GM18511 (cell line): ENCODE data around the gene SLC48A1.
A peak's percentile ranks its signal among the peaks of the same experiment; 100 is the strongest.

ENCODE experiments used
- ATAC-seq: cut with Tn5 transposase; IDR thresholded peaks from one replicate; pipeline ENCODE4 v1.9.1; 2021; ENCODE audit warnings: mild to moderate bottlenecking, moderate library complexity; ENCODE audit not compliant: unreplicated experiment

Gene SLC48A1

GRCh38 chr12:47773062-47773857, at the start of gene SLC48A1:
SLC48A1 (plus strand) TSS chr12:47773238; CDS start chr12:47773305, 67 bp downstream.
- ATAC-seq = peak; percentile 87

GRCh38 chr12:47725091-47725772, 47.8 kb upstream of the SLC48A1 start, which contains the start of gene ENDOU:
ENDOU (minus strand) TSS chr12:47725490; CDS start chr12:47725413, 77 bp downstream.
- ATAC-seq = no peak

- peak; percentile 93 for ATAC-seq
These were observed 47.1 kb upstream of the SLC48A1 start for GRCh38 chr12:47725893-47726292.

GRCh38 chr12:47729233-47729632, 43.8 kb upstream of the SLC48A1 start:
- no peak for ATAC-seq

GRCh38 chr12:47730341-47730744, 42.7 kb upstream of the SLC48A1 start:
- no peak for ATAC-seq

GRCh38 chr12:47731723-47732122, 41.3 kb upstream of the SLC48A1 start:
- ATAC-seq = no peak

- ATAC-seq = no peak
These were observed 40.5 kb upstream of the SLC48A1 start for GRCh38 chr12:47732504-47732903.

- ATAC-seq = no peak
These were observed 39.9 kb upstream of the SLC48A1 start for GRCh38 chr12:47733142-47733541.

- ATAC-seq = no peak
These were observed 38.1 kb upstream of the SLC48A1 start for GRCh38 chr12:47734725-47735480.

- no peak for ATAC-seq
These were observed 37.4 kb upstream of the SLC48A1 start for GRCh38 chr12:47735649-47736048.

- ATAC-seq = no peak
These were observed 36.8 kb upstream of the SLC48A1 start for GRCh38 chr12:47736216-47736615.

- no peak for ATAC-seq
These were observed 36.0 kb upstream of the SLC48A1 start for GRCh38 chr12:47736877-47737676.

- ATAC-seq = no peak
These were observed 35.0 kb upstream of the SLC48A1 start for GRCh38 chr12:47737936-47738594.

- ATAC-seq = no peak
These were observed 33.7 kb upstream of the SLC48A1 start for GRCh38 chr12:47739297-47739696.

- ATAC-seq = peak; percentile 74
These were observed 33.1 kb upstream of the SLC48A1 start for GRCh38 chr12:47739979-47740378.

- peak; percentile 56 for ATAC-seq
These were observed 32.3 kb upstream of the SLC48A1 start for GRCh38 chr12:47740606-47741339.

- peak; percentile 35 for ATAC-seq
These were observed 31.7 kb upstream of the SLC48A1 start for GRCh38 chr12:47741340-47741703.

- no peak for ATAC-seq
These were observed 30.7 kb upstream of the SLC48A1 start for GRCh38 chr12:47742253-47742825.

- ATAC-seq = no peak
These were observed 29.7 kb upstream of the SLC48A1 start for GRCh38 chr12:47743311-47743860.
